Left lung (tissue), 10 donors: Measurements from ENCODE around the gene SLC44A5. TPM values are rescaled to one million over a fixed set of nuclear protein-coding genes. Genes with fewer than 3 reads are reported as not detected.

Experiments
- ATAC-seq: fragments of 200-7000 bp; cut with Tn5 transposase; one replicate; pipeline ENCODE4 v1.9.1; 2020; ENCODE audit warnings: moderate library complexity
- DNase-seq, 4 donors: peaks; one replicate each; pipeline ENCODE4 v3.0.0-alpha.2; 2013 to 2020
- H3K27ac ChIP-seq, 2 donors: fragments of 200-600 bp; sonication (generic) in 1 of 2; one replicate each; pipeline versions ENCODE4 v1.5.0 to v1.8.0; 2020 to 2021
- H3K27me3 ChIP-seq, 2 donors: fragments of 200-600 bp; sonication (generic) in 1 of 2; one replicate each; pipeline versions ENCODE4 v1.5.0 to v1.8.0; 2020 to 2021
- H3K36me3 ChIP-seq, 2 donors: fragments of 200-600 bp; sonication (generic) in 1 of 2; one replicate each; pipeline versions ENCODE4 v1.5.0 to v1.8.0; 2020 to 2021
- H3K4me1 ChIP-seq, 2 donors: fragments of 200-600 bp; one replicate each; pipeline ENCODE4 v1.8.0; 2021
- H3K4me3 ChIP-seq, 2 donors: fragments of 200-600 bp; sonication (generic) in 1 of 2; one replicate each; pipeline versions ENCODE4 v1.5.0 to v1.8.0; 2020 to 2021; ENCODE audit warnings: mild to moderate bottlenecking in 1 of 2
- H3K9me3 ChIP-seq, 2 donors: fragments of 200-600 bp; sonication (generic) in 1 of 2; one replicate each; pipeline versions ENCODE4 v1.5.0 to v1.8.0; 2020 to 2021
- intact Hi-C, 2 donors: fragments of 100-400 bp; cut with DNase I; formaldehyde crosslinking; loops; one replicate each; pipeline versions ENCODE4 v1.11.2 to v1.14.2; 2022
- polyA plus RNA-seq, 6 donors: library from polyadenylated mRNA; unstranded; fragments of 120-200 nt; gene quantifications; one replicate each; pipeline ENCODE4 v1.2.1, GENCODE V29; 2013; ENCODE audit not compliant: insufficient read length in 6 of 6
- total RNA-seq, 2 donors: library from RNA; stranded (reverse); fragmentation: NEBNext Ultra II Directional; extraction: Animal tissue kit (Norgen Biotek cat#: 25700); gene quantifications; one replicate each; pipeline ENCODE4 v1.2.1, GENCODE V29; 2021
- TF ChIP-seq, protein P1 (sequence below), 2 donors: fragments of 200-600 bp; sonication (generic) in 1 of 2; IDR thresholded peaks; one replicate each; pipeline versions ENCODE4 v1.5.0 to v1.8.0; 2021; ENCODE audit warnings: antibody characterized with exemption in 2 of 2
- donor health status: DM: no; HTN: yes; CAD: no.
- donor health status: DM: no; HTN: no; CAD: no.

SLC44A5 gene
- total and polyA plus RNA-seq, 8 donors, result 0.09 to 6.4 (median 2.7) TPM

DNA sequence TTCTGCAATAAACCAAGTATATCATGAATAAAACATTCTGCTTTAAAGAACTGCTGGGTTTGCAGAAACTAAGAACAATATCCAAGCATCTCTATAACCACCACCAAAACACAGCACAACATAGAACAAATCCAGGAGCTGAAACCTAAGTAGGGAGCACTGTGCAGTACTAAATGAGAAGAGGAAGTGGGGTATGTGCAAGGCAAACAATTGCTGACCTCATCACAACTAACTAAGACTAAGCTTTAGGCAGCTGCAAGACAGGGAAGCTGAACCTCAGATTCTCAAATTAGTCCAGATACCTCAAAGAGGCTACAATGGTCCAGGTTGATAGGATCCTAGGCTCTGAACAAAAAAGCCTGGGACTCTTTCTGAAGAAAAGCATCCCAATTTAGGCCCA, 172.6 kb downstream of the SLC44A5 start:
- Histone ChIP-seq H3K36me3 (no peaks in the 10 kb centered on the region), H3K9me3 (no peaks in the 10 kb centered on the region), H3K27ac (no peak overlapping the region), H3K27me3 (no peaks in the 10 kb centered on the region), H3K4me1 (no peaks in the 10 kb centered on the region), H3K4me3 (no peak overlapping the region)
- DNase-seq, result no peak
- ATAC-seq, result no peak
- TF ChIP-seq, protein P1, sequence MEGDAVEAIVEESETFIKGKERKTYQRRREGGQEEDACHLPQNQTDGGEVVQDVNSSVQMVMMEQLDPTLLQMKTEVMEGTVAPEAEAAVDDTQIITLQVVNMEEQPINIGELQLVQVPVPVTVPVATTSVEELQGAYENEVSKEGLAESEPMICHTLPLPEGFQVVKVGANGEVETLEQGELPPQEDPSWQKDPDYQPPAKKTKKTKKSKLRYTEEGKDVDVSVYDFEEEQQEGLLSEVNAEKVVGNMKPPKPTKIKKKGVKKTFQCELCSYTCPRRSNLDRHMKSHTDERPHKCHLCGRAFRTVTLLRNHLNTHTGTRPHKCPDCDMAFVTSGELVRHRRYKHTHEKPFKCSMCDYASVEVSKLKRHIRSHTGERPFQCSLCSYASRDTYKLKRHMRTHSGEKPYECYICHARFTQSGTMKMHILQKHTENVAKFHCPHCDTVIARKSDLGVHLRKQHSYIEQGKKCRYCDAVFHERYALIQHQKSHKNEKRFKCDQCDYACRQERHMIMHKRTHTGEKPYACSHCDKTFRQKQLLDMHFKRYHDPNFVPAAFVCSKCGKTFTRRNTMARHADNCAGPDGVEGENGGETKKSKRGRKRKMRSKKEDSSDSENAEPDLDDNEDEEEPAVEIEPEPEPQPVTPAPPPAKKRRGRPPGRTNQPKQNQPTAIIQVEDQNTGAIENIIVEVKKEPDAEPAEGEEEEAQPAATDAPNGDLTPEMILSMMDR (IDR thresholded peaks at IDR 0.05), result no peak
- intact Hi-C loops, result no loop called here

DNA sequence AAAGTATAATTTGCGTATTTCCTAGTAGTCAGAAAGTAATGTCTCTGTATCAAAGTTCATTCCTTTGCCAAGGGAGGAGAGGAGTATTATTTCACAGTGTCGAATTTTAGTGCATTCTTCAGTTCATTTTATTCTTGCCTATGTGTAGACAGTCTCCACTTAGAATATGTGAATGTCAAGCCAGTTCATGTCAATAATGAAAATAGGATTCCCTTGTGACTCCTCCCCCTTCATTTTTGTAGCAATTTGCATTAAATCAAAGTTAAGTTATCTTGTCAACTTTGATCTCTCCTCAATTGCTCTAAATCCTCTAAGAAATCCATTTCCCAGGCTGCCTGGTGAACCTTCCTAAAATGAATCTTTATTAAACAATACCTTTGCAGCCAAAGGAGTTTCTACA, 179.1 kb downstream of the SLC44A5 start:
- Histone ChIP-seq H3K36me3 (no peaks in the 10 kb centered on the region), H3K4me1 (no peaks in the 10 kb centered on the region), H3K9me3 (no peaks in the 10 kb centered on the region), H3K27me3 (no peaks in the 10 kb centered on the region), H3K27ac (no peak overlapping the region), H3K4me3 (no peak overlapping the region)
- intact Hi-C loops, result no loop called here
- DNase-seq, result no peak
- TF ChIP-seq, protein P1 (IDR thresholded peaks at IDR 0.05), result no peak
- no peak for ATAC-seq

DNA sequence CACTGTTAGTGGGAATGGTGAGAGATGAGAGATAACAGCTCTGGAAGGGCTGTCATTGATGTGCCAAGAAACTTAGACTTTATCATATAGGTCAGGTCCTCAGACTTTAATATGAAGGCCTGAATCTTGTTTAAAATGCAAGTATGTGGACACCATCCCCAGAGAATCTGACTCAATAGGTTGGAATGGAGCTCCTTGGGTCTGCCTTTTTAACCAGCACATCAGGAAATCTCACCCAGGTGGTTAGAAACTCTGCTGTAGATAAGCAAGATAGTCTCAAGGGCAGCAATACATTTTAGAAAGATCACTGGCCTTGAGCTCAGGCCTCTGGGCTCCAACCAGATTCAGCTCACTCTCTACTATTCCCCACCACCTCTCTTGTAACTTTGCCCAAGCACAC, 180.4 kb downstream of the SLC44A5 start:
- no peak overlapping the region for H3K27ac ChIP-seq
- no peak for DNase-seq
- no peaks in the 10 kb centered on the region for H3K36me3 ChIP-seq
- TF ChIP-seq, protein P1 (IDR thresholded peaks at IDR 0.05), result no peak
- no peak overlapping the region for H3K4me3 ChIP-seq
- ATAC-seq, result no peak
- H3K9me3 ChIP-seq, result no peaks in the 10 kb centered on the region
- no peaks in the 10 kb centered on the region for H3K27me3 ChIP-seq
- no peaks in the 10 kb centered on the region for H3K4me1 ChIP-seq
- intact Hi-C loops, result no loop called here

DNA sequence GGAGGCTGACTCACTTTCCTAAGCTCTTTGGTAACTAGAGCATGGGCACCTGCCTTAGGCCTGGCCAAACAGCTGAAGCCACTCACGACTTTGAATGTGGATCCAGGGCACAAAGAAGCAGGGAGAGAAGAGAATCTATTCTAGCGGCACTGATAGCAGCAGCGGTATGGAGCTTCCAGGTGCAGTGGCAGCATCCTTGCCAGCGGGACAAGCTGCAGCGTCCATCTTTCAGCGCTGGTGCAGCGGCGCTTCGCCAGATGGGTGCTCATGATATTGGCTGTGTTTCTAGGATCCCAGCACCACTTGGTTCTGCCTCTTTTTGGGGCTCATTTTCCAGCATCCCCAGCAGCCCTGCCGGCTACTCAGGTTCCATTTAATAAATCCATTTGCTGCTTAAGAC, 184.2 kb downstream of the SLC44A5 start:
- no peaks in the 10 kb centered on the region for H3K9me3 ChIP-seq

DNA sequence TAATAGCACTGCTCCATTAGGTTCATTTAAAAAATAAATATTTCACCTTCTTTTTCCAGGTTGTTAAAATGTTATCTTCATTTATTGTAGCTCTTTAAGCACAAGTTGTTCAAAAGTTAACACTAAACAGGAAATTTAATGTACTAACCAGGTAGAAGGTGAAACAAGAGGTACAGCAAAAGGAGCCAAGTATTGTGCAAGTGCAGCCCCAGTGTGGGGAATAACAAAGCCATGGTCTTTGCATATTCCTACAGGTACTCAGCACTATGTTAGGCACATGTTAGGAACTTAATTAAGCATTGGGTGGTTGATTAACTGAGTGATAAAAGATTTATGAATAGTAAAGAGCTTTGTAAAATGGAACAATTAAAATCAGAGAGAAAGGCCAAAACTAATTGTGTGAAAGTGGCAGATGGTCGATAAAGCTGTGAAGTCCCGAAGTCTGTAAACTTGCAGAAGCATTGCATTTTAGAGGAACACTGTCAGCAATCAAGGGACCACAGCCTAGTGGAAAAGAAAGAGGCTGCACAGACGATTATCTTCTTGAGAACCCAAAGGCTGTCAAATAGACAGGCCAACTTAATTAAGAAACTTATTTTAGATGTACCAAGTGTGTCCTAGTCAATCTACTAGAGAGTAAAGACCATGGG, 185.8 kb downstream of the SLC44A5 start:
- no peak for ATAC-seq

More for the DNA sequence above, 184.2 kb downstream of the SLC44A5 start:
- no peak for ATAC-seq
- peak in 1 of 4 donors; percentile 45 for DNase-seq
- intact Hi-C loops, result no loop called here
- no peaks in the 10 kb centered on the region for H3K4me1 ChIP-seq
- no peaks in the 10 kb centered on the region for H3K27me3 ChIP-seq
- no peak overlapping the region for H3K4me3 ChIP-seq
- TF ChIP-seq, protein P1 (IDR thresholded peaks at IDR 0.05), result no peak
- H3K36me3 ChIP-seq, result no peaks in the 10 kb centered on the region
- H3K27ac ChIP-seq, result no peak overlapping the region

More for the DNA sequence above, 185.8 kb downstream of the SLC44A5 start:
- Histone ChIP-seq H3K27ac (no peak overlapping the region), H3K27me3 (no peaks in the 10 kb centered on the region), H3K36me3 (no peaks in the 10 kb centered on the region), H3K4me3 (no peak overlapping the region), H3K9me3 (no peaks in the 10 kb centered on the region), H3K4me1 (no peaks in the 10 kb centered on the region)
- TF ChIP-seq, protein P1 (IDR thresholded peaks at IDR 0.05), result no peak
- intact Hi-C loops, result no loop called here
- DNase-seq, result no peak
